ENCODE results near the gene GATA5. TPM values are rescaled to one million over a fixed set of nuclear protein-coding genes. Genes with fewer than 3 reads are reported as not detected.

Gene GATA5
- total RNA-seq, 1 donor from 2014 or later, result not detected

DNA sequence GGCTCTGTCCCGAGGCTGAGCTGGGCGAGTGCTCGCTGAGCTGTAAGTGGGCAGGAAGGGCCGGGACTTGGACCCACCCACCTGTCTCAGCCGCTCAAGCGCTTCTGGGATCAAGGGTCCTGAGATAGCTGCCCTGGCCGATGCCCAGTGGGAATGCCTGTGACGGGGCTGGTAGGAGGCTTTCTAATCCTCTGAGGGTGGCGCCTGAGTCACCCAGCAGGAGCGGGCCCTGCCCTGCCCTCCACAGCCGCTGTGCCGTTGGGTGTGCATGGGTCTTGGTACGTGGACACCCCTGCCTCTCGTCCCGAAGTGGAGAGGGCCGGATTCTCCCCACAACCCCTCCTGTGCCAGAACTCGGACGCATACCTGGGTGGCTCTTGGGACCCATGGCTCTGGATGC is 43.1 kb upstream of the GATA5 start:
- H3K27me3 ChIP-seq (ENCODE audit: insufficient read depth, low read length), result no peaks in the 10 kb centered on the region
- Mint-ChIP-seq H3K27me3 (ENCODE audit: low read depth, unreplicated experiment) (peaks cover 40% of the 10 kb centered on the region), H3K4me3 (ENCODE audit: unreplicated experiment) (no peak overlapping the region), H3K9me3 (ENCODE audit: unreplicated experiment) (no peaks in the 10 kb centered on the region), H3K4me1 (ENCODE audit: low read depth, unreplicated experiment) (peaks cover 5% of the 10 kb centered on the region), H3K36me3 (ENCODE audit: low read depth, unreplicated experiment) (no peaks in the 10 kb centered on the region), H3K27ac (ENCODE audit: unreplicated experiment) (no peak overlapping the region)
- H3K27ac ChIP-seq (ENCODE audit: low read depth, low read length), result no peak overlapping the region
- no peaks in the 10 kb centered on the region for H3K79me2 ChIP-seq (ENCODE audit: insufficient read depth, low read length)
- H3K4me2 ChIP-seq (ENCODE audit: low read length), result no peak overlapping the region
- H2AFZ ChIP-seq (ENCODE audit: low read depth, low read length), result no peak overlapping the region
- DNase-seq (ENCODE audit: low read depth), result no peak
- H3K4me3 ChIP-seq (ENCODE audit: insufficient read depth, low read depth, low read length), result no peak overlapping the region
- no peaks in the 10 kb centered on the region for H3K9me3 ChIP-seq (ENCODE audit: insufficient read depth, low read depth, low read length)
- no peaks in the 10 kb centered on the region for H3K36me3 ChIP-seq (ENCODE audit: insufficient read depth, low read length)
- FAIRE-seq, result no peak
- H4K20me1 ChIP-seq (ENCODE audit: insufficient read depth, low read length), result no peaks in the 10 kb centered on the region
- no peaks in the 10 kb centered on the region for H3K4me1 ChIP-seq (ENCODE audit: insufficient read depth, low read length)
- H3K9ac ChIP-seq (ENCODE audit: low read length), result no peak overlapping the region
- TF ChIP-seq EZH2 (IDR thresholded peaks at IDR 0.05; ENCODE audit: insufficient read depth, low read length), result no peak
- TF ChIP-seq, protein P1, sequence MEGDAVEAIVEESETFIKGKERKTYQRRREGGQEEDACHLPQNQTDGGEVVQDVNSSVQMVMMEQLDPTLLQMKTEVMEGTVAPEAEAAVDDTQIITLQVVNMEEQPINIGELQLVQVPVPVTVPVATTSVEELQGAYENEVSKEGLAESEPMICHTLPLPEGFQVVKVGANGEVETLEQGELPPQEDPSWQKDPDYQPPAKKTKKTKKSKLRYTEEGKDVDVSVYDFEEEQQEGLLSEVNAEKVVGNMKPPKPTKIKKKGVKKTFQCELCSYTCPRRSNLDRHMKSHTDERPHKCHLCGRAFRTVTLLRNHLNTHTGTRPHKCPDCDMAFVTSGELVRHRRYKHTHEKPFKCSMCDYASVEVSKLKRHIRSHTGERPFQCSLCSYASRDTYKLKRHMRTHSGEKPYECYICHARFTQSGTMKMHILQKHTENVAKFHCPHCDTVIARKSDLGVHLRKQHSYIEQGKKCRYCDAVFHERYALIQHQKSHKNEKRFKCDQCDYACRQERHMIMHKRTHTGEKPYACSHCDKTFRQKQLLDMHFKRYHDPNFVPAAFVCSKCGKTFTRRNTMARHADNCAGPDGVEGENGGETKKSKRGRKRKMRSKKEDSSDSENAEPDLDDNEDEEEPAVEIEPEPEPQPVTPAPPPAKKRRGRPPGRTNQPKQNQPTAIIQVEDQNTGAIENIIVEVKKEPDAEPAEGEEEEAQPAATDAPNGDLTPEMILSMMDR (IDR thresholded peaks at IDR 0.05; ENCODE audit: insufficient read depth, low read depth, low read length), result no peak

DNA sequence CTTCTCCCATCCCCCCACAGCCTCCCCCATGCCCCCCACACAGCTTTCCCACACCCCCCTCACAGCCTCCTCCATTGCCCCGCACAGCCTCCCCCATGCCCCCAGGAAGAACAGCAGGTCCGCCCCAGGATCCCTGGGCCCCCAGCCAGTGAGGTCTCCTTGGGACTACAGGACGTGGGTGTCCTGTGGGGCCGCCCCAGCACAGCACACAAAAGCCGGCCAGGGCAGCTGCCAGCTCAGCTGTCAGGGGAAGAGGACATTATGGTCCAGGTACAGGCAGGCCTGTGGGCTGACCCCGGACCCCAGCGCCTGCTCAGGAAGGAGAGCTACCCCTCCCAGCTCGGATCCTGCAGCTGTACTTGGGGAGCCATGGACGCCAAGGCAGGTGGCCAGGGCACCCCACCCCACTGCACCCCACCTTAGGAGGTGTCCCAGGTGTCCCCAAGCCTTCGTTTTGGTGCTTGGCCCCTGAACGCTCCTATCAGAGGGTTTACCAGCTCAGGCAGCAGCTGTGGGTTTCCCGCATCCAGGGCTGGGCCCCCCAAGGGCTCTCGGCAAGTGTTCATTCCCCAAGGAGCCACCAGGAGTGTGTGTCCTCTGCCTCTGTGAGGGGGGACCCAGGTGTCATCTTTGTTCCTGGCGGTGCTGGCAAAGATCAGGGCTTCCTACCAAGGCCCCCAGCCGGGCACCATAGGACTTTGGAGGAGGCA is 42.3 kb upstream of the GATA5 start:
- Histone ChIP-seq H3K4me2 (ENCODE audit: low read length) (no peak overlapping the region), H3K9me3 (ENCODE audit: insufficient read depth, low read depth, low read length) (no peaks in the 10 kb centered on the region), H3K27me3 (ENCODE audit: insufficient read depth, low read length) (no peaks in the 10 kb centered on the region), H3K79me2 (ENCODE audit: insufficient read depth, low read length) (no peaks in the 10 kb centered on the region), H4K20me1 (ENCODE audit: insufficient read depth, low read length) (no peaks in the 10 kb centered on the region), H2AFZ (ENCODE audit: low read depth, low read length) (no peak overlapping the region), H3K4me3 (ENCODE audit: insufficient read depth, low read depth, low read length) (no peak overlapping the region), H3K4me1 (ENCODE audit: insufficient read depth, low read length) (no peaks in the 10 kb centered on the region), H3K27ac (ENCODE audit: low read depth, low read length) (no peak overlapping the region), H3K36me3 (ENCODE audit: insufficient read depth, low read length) (no peaks in the 10 kb centered on the region), H3K9ac (ENCODE audit: low read length) (no peak overlapping the region)
- TF ChIP-seq, protein P1 (IDR thresholded peaks at IDR 0.05; ENCODE audit: insufficient read depth, low read depth, low read length), result no peak
- FAIRE-seq (no peak), DNase-seq (ENCODE audit: low read depth) (no peak)
- peaks cover 40% of the 10 kb centered on the region for H3K27me3 Mint-ChIP-seq (ENCODE audit: low read depth, unreplicated experiment)
- peaks cover 2% of the 10 kb centered on the region for H3K4me1 Mint-ChIP-seq (ENCODE audit: low read depth, unreplicated experiment)
- H3K36me3 Mint-ChIP-seq (ENCODE audit: low read depth, unreplicated experiment), result no peaks in the 10 kb centered on the region
- no peaks in the 10 kb centered on the region for H3K9me3 Mint-ChIP-seq (ENCODE audit: unreplicated experiment)
- no peak overlapping the region for H3K27ac Mint-ChIP-seq (ENCODE audit: unreplicated experiment)
- H3K4me3 Mint-ChIP-seq (ENCODE audit: unreplicated experiment), result no peak overlapping the region

DNA sequence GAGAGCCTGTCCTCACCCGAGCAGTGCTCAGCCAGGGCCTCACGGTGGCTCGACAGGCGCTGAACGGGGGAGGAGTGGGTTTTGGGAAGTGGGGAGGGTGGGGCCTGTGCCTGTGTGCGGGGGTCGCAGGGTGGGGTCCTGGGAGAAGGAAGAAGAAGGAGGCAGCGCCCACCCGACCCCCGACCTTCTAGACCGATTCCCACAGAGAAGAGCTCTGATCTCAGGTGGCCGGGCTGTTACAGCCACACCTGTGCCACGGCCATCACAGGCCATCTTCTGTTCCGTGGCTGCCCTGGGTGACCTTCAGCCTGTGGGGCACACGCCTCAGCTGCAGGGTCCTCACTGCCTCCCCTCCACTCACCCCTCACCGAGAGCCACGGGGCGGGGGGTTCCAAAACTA is 41.4 kb upstream of the GATA5 start:
- no peak overlapping the region for H2AFZ ChIP-seq (ENCODE audit: low read depth, low read length)
- no peaks in the 10 kb centered on the region for H3K36me3 ChIP-seq (ENCODE audit: insufficient read depth, low read length)
- no peaks in the 10 kb centered on the region for H3K27me3 ChIP-seq (ENCODE audit: insufficient read depth, low read length)
- H3K27ac Mint-ChIP-seq (ENCODE audit: unreplicated experiment), result no peak overlapping the region
- no peak overlapping the region for H3K4me2 ChIP-seq (ENCODE audit: low read length)
- H3K79me2 ChIP-seq (ENCODE audit: insufficient read depth, low read length), result no peaks in the 10 kb centered on the region
- H3K4me1 Mint-ChIP-seq (ENCODE audit: low read depth, unreplicated experiment), result peaks cover 2% of the 10 kb centered on the region
- TF ChIP-seq, protein P1 (IDR thresholded peaks at IDR 0.05; ENCODE audit: insufficient read depth, low read depth, low read length), result no peak
- no peak for TF ChIP-seq EZH2 (IDR thresholded peaks at IDR 0.05; ENCODE audit: insufficient read depth, low read length)
- H3K9ac ChIP-seq (ENCODE audit: low read length), result no peak overlapping the region
- no peak overlapping the region for H3K4me3 ChIP-seq (ENCODE audit: insufficient read depth, low read depth, low read length)
- H3K36me3 Mint-ChIP-seq (ENCODE audit: low read depth, unreplicated experiment), result no peaks in the 10 kb centered on the region
- no peak overlapping the region for H3K4me3 Mint-ChIP-seq (ENCODE audit: unreplicated experiment)
- no peaks in the 10 kb centered on the region for H4K20me1 ChIP-seq (ENCODE audit: insufficient read depth, low read length)
- H3K27me3 Mint-ChIP-seq (ENCODE audit: low read depth, unreplicated experiment), result peaks cover 41% of the 10 kb centered on the region
- FAIRE-seq (no peak), DNase-seq (ENCODE audit: low read depth) (no peak)
- no peaks in the 10 kb centered on the region for H3K9me3 Mint-ChIP-seq (ENCODE audit: unreplicated experiment)
- no peaks in the 10 kb centered on the region for H3K9me3 ChIP-seq (ENCODE audit: insufficient read depth, low read depth, low read length)
- no peak overlapping the region for H3K27ac ChIP-seq (ENCODE audit: low read depth, low read length)
- no peaks in the 10 kb centered on the region for H3K4me1 ChIP-seq (ENCODE audit: insufficient read depth, low read length)
